Measurements from ENCODE around the gene CTCF. TPM values are rescaled to one million over a fixed set of nuclear protein-coding genes. Genes with fewer than 3 reads are reported as not detected.

Gene CTCF
- total and polyA plus RNA-seq, 2 donors (not counting 3 experiments of a cell fraction or from before 2014, with no cell fraction given), result 20.7 to 40.0 TPM

DNA sequence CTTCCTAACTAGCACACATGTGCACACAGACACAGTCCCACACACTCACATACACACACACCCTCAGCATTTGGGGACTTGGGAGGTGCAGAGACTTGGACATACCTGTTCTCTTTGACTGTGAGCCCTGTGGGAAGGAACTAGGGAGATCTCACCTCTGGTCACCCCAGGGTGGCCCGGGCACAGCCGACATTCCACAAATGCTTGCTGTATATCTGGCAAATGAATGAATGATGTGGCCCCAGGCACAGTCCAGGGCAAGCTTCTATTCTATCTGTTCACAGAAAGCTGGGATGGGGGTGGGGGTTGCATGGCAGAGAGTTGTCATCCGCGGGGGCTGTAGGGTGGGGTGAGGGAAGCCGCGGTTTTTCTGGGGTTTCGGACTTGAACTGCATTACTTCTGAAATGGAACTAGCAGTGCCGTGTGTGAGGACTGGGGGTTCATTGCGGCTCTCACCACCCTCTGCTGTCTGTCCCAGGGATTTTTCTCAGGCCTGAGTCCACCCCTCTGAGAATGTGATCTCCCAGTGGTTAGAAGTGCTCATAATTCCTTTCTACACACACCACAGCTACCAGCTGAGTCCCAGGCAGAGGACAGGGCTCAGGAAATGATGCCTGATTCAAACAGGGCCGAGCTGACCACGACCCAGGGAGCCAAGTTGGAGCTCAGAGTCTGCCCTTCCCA is 37.0 kb upstream of the CTCF start:
- Histone ChIP-seq H3K4me1 (ENCODE audit: control insufficient read depth, extremely low read depth, insufficient read depth, low read length) (peaks cover 10% of the 10 kb centered on the region), H4K20me1 (replicated peaks; ENCODE audit: control insufficient read depth, extremely low read depth, insufficient read depth, low read length) (no peaks in the 10 kb centered on the region), H3K79me2 (ENCODE audit: control insufficient read depth, insufficient read depth, low read length) (peaks cover 10% of the 10 kb centered on the region), H3K9me1 (replicated peaks; ENCODE audit: control insufficient read depth, extremely low read depth, insufficient read depth, low read length) (no peaks in the 10 kb centered on the region), H3K9ac (replicated peaks; ENCODE audit: extremely low read depth, insufficient read depth, low read length) (no peak overlapping the region), H3K4me2 (ENCODE audit: insufficient read depth, low read length) (no peak overlapping the region), H3K36me3 (ENCODE audit: control insufficient read depth in 2 of 2, extremely low read depth in 1 of 2, insufficient read depth in 2 of 2, low read length in 2 of 2) (no peaks in the 10 kb centered on the region), H3K4me3 (replicated peaks in 1 of 3; ENCODE audit: insufficient read depth in 1 of 3, low read depth in 1 of 3, low read length in 3 of 3) (no peak overlapping the region), H3K9me3 (replicated peaks; ENCODE audit: control insufficient read depth, insufficient read depth, low read length) (no peaks in the 10 kb centered on the region), H3K27me3 (ENCODE audit: control insufficient read depth in 2 of 2, insufficient read depth in 2 of 2, low read length in 2 of 2) (no peaks in the 10 kb centered on the region), H3K27ac (ENCODE audit: insufficient read depth, low read depth, low read length) (no peak overlapping the region), H2AFZ (ENCODE audit: low read depth, low read length) (no peak overlapping the region)
- CTCF ChIA-PET, result interaction anchor here (0.7 to 7.3 kb wide), 4 partner anchors 11 to 142 kb away, joined by 3 to 246 read pairs (median 7); partner anchors contain the start of gene CARMIL2
- no peak for FAIRE-seq
- no peak for DNase-seq (ENCODE audit: low read depth, low spot score)
- POLR2A ChIA-PET, result interaction anchor here (1.5 kb wide), 1 partner anchor 12 kb away, joined by 5 read pairs; no protein-coding TSS in a partner anchor
- TF ChIP-seq, protein P1, sequence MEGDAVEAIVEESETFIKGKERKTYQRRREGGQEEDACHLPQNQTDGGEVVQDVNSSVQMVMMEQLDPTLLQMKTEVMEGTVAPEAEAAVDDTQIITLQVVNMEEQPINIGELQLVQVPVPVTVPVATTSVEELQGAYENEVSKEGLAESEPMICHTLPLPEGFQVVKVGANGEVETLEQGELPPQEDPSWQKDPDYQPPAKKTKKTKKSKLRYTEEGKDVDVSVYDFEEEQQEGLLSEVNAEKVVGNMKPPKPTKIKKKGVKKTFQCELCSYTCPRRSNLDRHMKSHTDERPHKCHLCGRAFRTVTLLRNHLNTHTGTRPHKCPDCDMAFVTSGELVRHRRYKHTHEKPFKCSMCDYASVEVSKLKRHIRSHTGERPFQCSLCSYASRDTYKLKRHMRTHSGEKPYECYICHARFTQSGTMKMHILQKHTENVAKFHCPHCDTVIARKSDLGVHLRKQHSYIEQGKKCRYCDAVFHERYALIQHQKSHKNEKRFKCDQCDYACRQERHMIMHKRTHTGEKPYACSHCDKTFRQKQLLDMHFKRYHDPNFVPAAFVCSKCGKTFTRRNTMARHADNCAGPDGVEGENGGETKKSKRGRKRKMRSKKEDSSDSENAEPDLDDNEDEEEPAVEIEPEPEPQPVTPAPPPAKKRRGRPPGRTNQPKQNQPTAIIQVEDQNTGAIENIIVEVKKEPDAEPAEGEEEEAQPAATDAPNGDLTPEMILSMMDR (IDR thresholded peaks at IDR 0.05; ENCODE audit: extremely low read depth in 1 of 2, insufficient read depth in 1 of 2, low read depth in 1 of 2, low read length in 2 of 2), result no peak
- TF ChIP-seq JUN (IDR thresholded peaks at IDR 0.05; ENCODE audit: borderline replicate concordance, insufficient read depth, insufficient read length, low read depth) (no peak), EZH2 (IDR thresholded peaks at IDR 0.05; ENCODE audit: borderline replicate concordance, low read depth, low read length, severe bottlenecking) (no peak)
- dilution Hi-C loops (cut with MboI; ENCODE audit: extremely low pct_ligation_motif_present, low sequenced_read_pairs), result no loop called here
- no TSS peak for BruUV-seq (replicated peaks)
- intact Hi-C loops (cut with micrococcal nuclease), result loop anchor here (10.0 kb wide), 2 partner anchors 279 to 399 kb away; partner anchors contain the start of genes RANBP10 and TSNAXIP1

Data from endothelial cell of umbilical vein (primary cell).